ENCODE data around the gene CRABP2. TPM values are rescaled to one million over a fixed set of nuclear protein-coding genes. Genes with fewer than 3 reads are reported as not detected.

CRABP2 gene
- total RNA-seq, 1 donor from 2014 or later, result 72.5 TPM

- peak; percentile 76 for DNase-seq
Measured at GRCh38 chr1:156708218-156708661, 2.9 kb upstream of the CRABP2 start.

- peak; percentile 91 for DNase-seq
Measured at GRCh38 chr1:156707417-156708217, 2.2 kb upstream of the CRABP2 start.

- peak; percentile 84 for DNase-seq
Measured at GRCh38 chr1:156706657-156707416, 1.5 kb upstream of the CRABP2 start.

GRCh38 chr1:156705918-156706656, 704 bp upstream of the CRABP2 start:
- peak; percentile 89 for DNase-seq

GRCh38 chr1:156704930-156705320, 458 bp downstream of the CRABP2 start:
- no peak for DNase-seq

- no peak for DNase-seq
Measured at GRCh38 chr1:156704166-156704711, 1.1 kb downstream of the CRABP2 start.

- DNase-seq, result no peak
Measured at GRCh38 chr1:156703741-156704140, 1.6 kb downstream of the CRABP2 start.

- DNase-seq, result no peak
Measured at GRCh38 chr1:156703336-156703735, 2.0 kb downstream of the CRABP2 start.

- DNase-seq, result no peak
Measured at GRCh38 chr1:156700736-156701531, 4.4 kb downstream of the CRABP2 start.

GRCh38 chr1:156698995-156699394, 6.4 kb downstream of the CRABP2 start:
- no peak for DNase-seq

GRCh38 chr1:156697481-156697880, 7.9 kb downstream of the CRABP2 start:
- no peak for DNase-seq

GRCh38 chr1:156696755-156697154, 8.6 kb downstream of the CRABP2 start:
- no peak for DNase-seq

- DNase-seq, result no peak
Measured at GRCh38 chr1:156694690-156694962, 10.8 kb downstream of the CRABP2 start.

- no peak for DNase-seq
Measured at GRCh38 chr1:156693848-156694689, 11.3 kb downstream of the CRABP2 start.

GRCh38 chr1:156692925-156693847, 12.2 kb downstream of the CRABP2 start:
- no peak for DNase-seq

GRCh38 chr1:156692441-156692924, 12.9 kb downstream of the CRABP2 start:
- no peak for DNase-seq

- DNase-seq, result no peak
Measured at GRCh38 chr1:156691665-156692440, 13.5 kb downstream of the CRABP2 start.

- DNase-seq, result no peak
Measured at GRCh38 chr1:156691191-156691590, 14.2 kb downstream of the CRABP2 start.

GRCh38 chr1:156690675-156691036, 14.7 kb downstream of the CRABP2 start:
- DNase-seq, result no peak

Measured in skin of body (tissue), 2 donors.